SK-N-SH (cell line): ENCODE measurements around the gene TYSND1. TPM values are rescaled to one million over a fixed set of nuclear protein-coding genes. Genes with fewer than 3 reads are reported as not detected.

Experiments
- CTCF ChIA-PET: fragments of 300-600, 350-600 bp; formaldehyde crosslinking; extraction: SDS; loops from one replicate; lab custom pipeline; 2021; lab: Yijun Ruan, JAX
- POLR2A ChIA-PET: fragments of 350-600 bp; sonication (Branson Sonifier 250); formaldehyde crosslinking; extraction: SDS; loops from one replicate; lab custom pipeline; 2020; ENCODE audit warnings: antibody characterized with exemption, inconsistent platforms; lab: Yijun Ruan, JAX
- DNase-seq: peaks from one replicate; pipeline ENCODE4 v3.0.0; 2012
- H2AFZ ChIP-seq: fragments of 200-600 bp; sonication (generic); 2 replicates; pipeline ENCODE4 v1.8.1; 2016; ENCODE audit warnings: antibody characterized with exemption, mild to moderate bottlenecking, low read depth
- H3F3A ChIP-seq: fragments of 200-600 bp; sonication (generic); replicated peaks from 2 replicates; pipeline ENCODE3; 2016; ENCODE audit warnings: antibody characterized with exemption, mild to moderate bottlenecking; ENCODE audit not compliant: insufficient read depth
- H3K27ac ChIP-seq, 2 experiments: fragments of 200-500 bp in 1 of 2; fragments of 200-600 bp in 1 of 2; sonication (Bioruptor generic) in 1 of 2; sonication (generic), shearing (Covaris generic) in 1 of 2; 2 replicates each; pipeline versions ENCODE4 v1.5.1 to v1.6.1; 2014 to 2016; ENCODE audit warnings: low read depth in 2 of 2, inconsistent platforms in 1 of 2, low read length in 1 of 2, mild to moderate bottlenecking in 1 of 2, mixed read lengths in 1 of 2
- H3K27me3 ChIP-seq: fragments of 200-600 bp; sonication (generic), shearing (Covaris generic); 2 replicates; pipeline ENCODE4 v1.6.1; 2016; ENCODE audit warnings: mixed run types; ENCODE audit not compliant: insufficient read depth
- H3K36me3 ChIP-seq, 2 experiments: fragments of 200-500 bp in 1 of 2; fragments of 200-600 bp in 1 of 2; sonication (Bioruptor generic) in 1 of 2; sonication (generic) in 1 of 2; replicated peaks in 1 of 2; 2 replicates each; pipeline versions ENCODE3 to v1.5.1; 2014 to 2016; ENCODE audit warnings: low read length in 1 of 2, mild to moderate bottlenecking in 1 of 2; ENCODE audit not compliant: insufficient read depth in 2 of 2, control insufficient read depth in 1 of 2
- H3K4me1 ChIP-seq, 2 experiments: fragments of 200-500 bp in 1 of 2; fragments of 200-600 bp in 1 of 2; sonication (Bioruptor generic) in 1 of 2; sonication (generic), shearing (Covaris generic) in 1 of 2; 2 replicates each; pipeline versions ENCODE4 v1.5.1 to v1.6.1; 2014 to 2016; ENCODE audit warnings: low read depth in 1 of 2, low read length in 1 of 2, mixed run types in 1 of 2; ENCODE audit not compliant: insufficient read depth in 2 of 2, control insufficient read depth in 1 of 2
- H3K4me2 ChIP-seq: fragments of 200-600 bp; sonication (generic), shearing (Covaris generic); 2 replicates; pipeline ENCODE4 v1.6.1; 2017; ENCODE audit warnings: mixed run types
- H3K4me3 ChIP-seq, 2 experiments: fragments of 200-500 bp in 1 of 2; fragments of 200-600 bp in 1 of 2; sonication (Bioruptor generic) in 1 of 2; sonication (generic), shearing (Covaris generic) in 1 of 2; 2 replicates each; pipeline versions ENCODE4 v1.5.1 to v1.8.1; 2014 to 2016; ENCODE audit warnings: low read depth in 2 of 2, inconsistent platforms in 1 of 2, low read length in 1 of 2, mild to moderate bottlenecking in 1 of 2, mixed read lengths in 1 of 2, moderate library complexity in 1 of 2
- H3K79me2 ChIP-seq: fragments of 200-600 bp; sonication (generic); 2 replicates; pipeline ENCODE4 v1.8.1; 2017; ENCODE audit warnings: mild to moderate bottlenecking; ENCODE audit not compliant: insufficient read depth
- H3K9ac ChIP-seq: fragments of 200-600 bp; sonication (generic); 2 replicates; pipeline ENCODE4 v1.6.1; 2017; ENCODE audit warnings: mixed run types
- H3K9me2 ChIP-seq: fragments of 200-600 bp; sonication (generic); 2 replicates; pipeline ENCODE4 v1.6.1; 2017; ENCODE audit warnings: mixed run types
- H3K9me3 ChIP-seq: fragments of 200-600 bp; sonication (generic); 2 replicates; pipeline ENCODE4 v1.6.1; 2017; ENCODE audit warnings: mixed run types, mild to moderate bottlenecking, moderate library complexity
- H4K20me1 ChIP-seq: fragments of 200-600 bp; sonication (generic); 2 replicates; pipeline ENCODE4 v1.6.1; 2017; ENCODE audit warnings: mild to moderate bottlenecking, mixed run types; ENCODE audit not compliant: insufficient read depth
- CHD2 ChIP-seq: fragments of 150-350 bp; IDR thresholded peaks from 2 replicates; pipeline ENCODE4 v1.6.1; 2018; ENCODE audit warnings: low read length; ENCODE audit not compliant: partially characterized antibody
- ELF1 ChIP-seq: IDR thresholded peaks from 2 replicates; pipeline ENCODE4 v1.4.0; 2012
- FOXJ3 ChIP-seq: sonication (generic); formaldehyde crosslinking; IDR thresholded peaks from 2 replicates; pipeline ENCODE4 v1.5.1; 2020; ENCODE audit warnings: mild to moderate bottlenecking, missing genetic modification reagents
- FOXM1 ChIP-seq: IDR thresholded peaks from 2 replicates; pipeline ENCODE4 v1.4.0; 2012; ENCODE audit warnings: low read depth, mild to moderate bottlenecking
- GABPA ChIP-seq: IDR thresholded peaks from 2 replicates; pipeline ENCODE4 v1.4.0; 2012; ENCODE audit warnings: low read depth, mild to moderate bottlenecking
- PBX3 ChIP-seq: IDR thresholded peaks from 2 replicates; pipeline ENCODE4; 2012
- RAD21 ChIP-seq: IDR thresholded peaks from 2 replicates; pipeline ENCODE4 v1.6.1; 2012; ENCODE audit warnings: mild to moderate bottlenecking, low read length
- RCOR1 ChIP-seq: fragments of 150-350 bp; IDR thresholded peaks from 2 replicates; pipeline ENCODE4 v1.6.1; 2017; ENCODE audit warnings: antibody characterized with exemption, low read length
- REST ChIP-seq: IDR thresholded peaks from 2 replicates; pipeline ENCODE4 v1.6.1; 2012; ENCODE audit warnings: mild to moderate bottlenecking, low read depth, low read length, moderate library complexity
- RFX5 ChIP-seq: IDR thresholded peaks from 2 replicates; pipeline ENCODE4 v1.6.1; 2012; ENCODE audit warnings: mild to moderate bottlenecking, improper control_type of control experiment, low read length
- TCF12 ChIP-seq: IDR thresholded peaks from 2 replicates; pipeline ENCODE4 v1.4.0; 2012
- USF2 ChIP-seq: fragments of 150-350 bp; IDR thresholded peaks from 2 replicates; pipeline ENCODE4 v1.6.1; 2017; ENCODE audit warnings: antibody characterized with exemption, low read length, low read depth, borderline replicate concordance
- polyA plus RNA-seq, 3 experiments: library from polyadenylated mRNA; depleted of rRNA; stranded (reverse); fragments of >200 nt; gene quantifications; 2 replicates each; pipeline ENCODE4 v1.2.3, GENCODE V29; 2012

The TYSND1 gene
- polyA plus RNA-seq, 1 of the 3 experiments (the other 2 are of a cell fraction) = 7.4 TPM

GRCh38 chr10:70098271-70098670, 48.2 kb downstream of the TYSND1 start (continued):
- no peak for TF ChIP-seq USF2
- no peak for TF ChIP-seq PBX3

- H3K27me3 ChIP-seq = no peaks in the 10 kb centered on the region
- no peak overlapping the region for H2AFZ ChIP-seq
- H3K4me2 ChIP-seq = no peak overlapping the region
- no peak overlapping the region for H3K9ac ChIP-seq
- POLR2A ChIA-PET = no interaction called here
- no peaks in the 10 kb centered on the region for H3K79me2 ChIP-seq
- H3K4me3 ChIP-seq = no peak overlapping the region
- H3K9me3 ChIP-seq = no peaks in the 10 kb centered on the region
- peaks cover 17 to 61% of the 10 kb centered on the region in 2 experiments for H3K36me3 ChIP-seq
- CTCF ChIA-PET = interaction anchor here (1.5 to 16.8 kb wide), 3 partner anchors 10 to 44 kb away, joined by 4 to 184 read pairs (median 11); partner anchors contain the start of gene MACROH2A2
- H3K4me1 ChIP-seq = no peaks in the 10 kb centered on the region
- TF ChIP-seq FOXM1 (no peak), ELF1 (no peak), FOXJ3 (CRISPR knock-in tag) (no peak), REST (no peak), RFX5 (no peak), CHD2 (no peak), TCF12 (no peak), RAD21 (no peak), GABPA (no peak), RCOR1 (no peak)
- H4K20me1 ChIP-seq = no peaks in the 10 kb centered on the region
- H3F3A ChIP-seq = no peaks in the 10 kb centered on the region
- no peak overlapping the region for H3K27ac ChIP-seq
- DNase-seq = no peak
- no peaks in the 10 kb centered on the region for H3K9me2 ChIP-seq
Measured at GRCh38 chr10:70097459-70097858, 49.0 kb downstream of the TYSND1 start.
